K562 (cell line): Measurements from ENCODE around the gene MAGI2.

ENCODE experiments used
- CC2D1A ChIP-seq: fragments of 450-650 bp; IDR thresholded peaks from 2 replicates; pipeline ENCODE4 v1.6.1; 2017; ENCODE audit warnings: mild to moderate bottlenecking
- CREB1 ChIP-seq, 2 experiments: sonication (generic) in 1 of 2; formaldehyde crosslinking in 1 of 2; IDR thresholded peaks; 2 replicates each; pipeline versions ENCODE4 v1.6.1 to v1.8.0; 2012 to 2022; ENCODE audit warnings: inconsistent platforms in 1 of 2, mild to moderate bottlenecking in 1 of 2, missing genetic modification reagents in 1 of 2, moderate library complexity in 1 of 2
- EP300 ChIP-seq: IDR thresholded peaks from 2 replicates; pipeline ENCODE4 v1.6.1; 2012; ENCODE audit warnings: low read length, improper control_type of control experiment
- HNRNPUL1 ChIP-seq: fragments of 200-400 bp; formaldehyde crosslinking; IDR thresholded peaks from 2 replicates; pipeline ENCODE4 v1.6.1; 2017; ENCODE audit warnings: low read length
- JUND ChIP-seq, 2 experiments: IDR thresholded peaks; 2 replicates in 1 of 2; 3 replicates in 1 of 2; pipeline ENCODE4 v1.6.1; 2011; ENCODE audit warnings: borderline replicate concordance in 2 of 2, low read depth in 2 of 2, low read length in 2 of 2, improper control_type of control experiment in 1 of 2, missing biosample characterization in 1 of 2, missing genetic modification characterization in 1 of 2, missing genetic modification reagents in 1 of 2
- NFYB ChIP-seq: IDR thresholded peaks from 2 replicates; pipeline ENCODE4 v1.6.1; 2011; ENCODE audit warnings: mild to moderate bottlenecking, moderate library complexity; ENCODE audit not compliant: insufficient read length; ENCODE audit errors: extremely low read depth
- POLR2H ChIP-seq: IDR thresholded peaks from 2 replicates; pipeline ENCODE4 v1.6.1; 2016; ENCODE audit warnings: missing genetic modification characterization, low read depth, mild to moderate bottlenecking, control low read depth, missing compliant biosample characterization, moderate library complexity
- PRMT5 ChIP-seq: sonication (generic); formaldehyde crosslinking; IDR thresholded peaks from 2 replicates; pipeline ENCODE4 v1.5.0; 2020; ENCODE audit warnings: missing genetic modification reagents
- TCF7 ChIP-seq: sonication (generic); IDR thresholded peaks from 2 replicates; pipeline ENCODE4 v1.6.1; 2016; ENCODE audit warnings: antibody characterized with exemption, borderline replicate concordance
- TF ChIP-seq, protein P1 (sequence below), 3 experiments: IDR thresholded peaks in 2 of 3; conservative IDR thresholded peaks in 1 of 3; 2 replicates each; pipeline ENCODE4 v1.5.1; 2011 to 2012; ENCODE audit warnings: low read length in 3 of 3, mild to moderate bottlenecking in 3 of 3, control low read depth in 2 of 3, improper control_type of control experiment in 1 of 3, inconsistent platforms in 1 of 3, low read depth in 1 of 3, mixed read lengths in 1 of 3, moderate library complexity in 1 of 3; ENCODE audit not compliant: insufficient read depth in 2 of 3
- TF ChIP-seq, protein P2 (sequence below): sonication (generic); formaldehyde crosslinking; IDR thresholded peaks from 2 replicates; pipeline ENCODE4 v1.8.0; 2022; ENCODE audit warnings: missing genetic modification reagents, mild to moderate bottlenecking, borderline replicate concordance

GRCh38 chr7:78649236-78649635 is 804.2 kb downstream of the MAGI2 start:
- no peak for TF ChIP-seq NFYB
- TF ChIP-seq, protein P1, sequence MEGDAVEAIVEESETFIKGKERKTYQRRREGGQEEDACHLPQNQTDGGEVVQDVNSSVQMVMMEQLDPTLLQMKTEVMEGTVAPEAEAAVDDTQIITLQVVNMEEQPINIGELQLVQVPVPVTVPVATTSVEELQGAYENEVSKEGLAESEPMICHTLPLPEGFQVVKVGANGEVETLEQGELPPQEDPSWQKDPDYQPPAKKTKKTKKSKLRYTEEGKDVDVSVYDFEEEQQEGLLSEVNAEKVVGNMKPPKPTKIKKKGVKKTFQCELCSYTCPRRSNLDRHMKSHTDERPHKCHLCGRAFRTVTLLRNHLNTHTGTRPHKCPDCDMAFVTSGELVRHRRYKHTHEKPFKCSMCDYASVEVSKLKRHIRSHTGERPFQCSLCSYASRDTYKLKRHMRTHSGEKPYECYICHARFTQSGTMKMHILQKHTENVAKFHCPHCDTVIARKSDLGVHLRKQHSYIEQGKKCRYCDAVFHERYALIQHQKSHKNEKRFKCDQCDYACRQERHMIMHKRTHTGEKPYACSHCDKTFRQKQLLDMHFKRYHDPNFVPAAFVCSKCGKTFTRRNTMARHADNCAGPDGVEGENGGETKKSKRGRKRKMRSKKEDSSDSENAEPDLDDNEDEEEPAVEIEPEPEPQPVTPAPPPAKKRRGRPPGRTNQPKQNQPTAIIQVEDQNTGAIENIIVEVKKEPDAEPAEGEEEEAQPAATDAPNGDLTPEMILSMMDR (IDR thresholded peaks at IDR 0.05 in 2 of 3, conservative IDR thresholded peaks at IDR 0.05 in 1 of 3; ENCODE audit: insufficient read depth in 2 of 3, low read depth in 1 of 3, low read length in 3 of 3): no peak
- no peak for TF ChIP-seq HNRNPUL1
- TF ChIP-seq PRMT5 (CRISPR knock-in tag): no peak
- no peak for TF ChIP-seq TCF7
- TF ChIP-seq, protein P2, sequence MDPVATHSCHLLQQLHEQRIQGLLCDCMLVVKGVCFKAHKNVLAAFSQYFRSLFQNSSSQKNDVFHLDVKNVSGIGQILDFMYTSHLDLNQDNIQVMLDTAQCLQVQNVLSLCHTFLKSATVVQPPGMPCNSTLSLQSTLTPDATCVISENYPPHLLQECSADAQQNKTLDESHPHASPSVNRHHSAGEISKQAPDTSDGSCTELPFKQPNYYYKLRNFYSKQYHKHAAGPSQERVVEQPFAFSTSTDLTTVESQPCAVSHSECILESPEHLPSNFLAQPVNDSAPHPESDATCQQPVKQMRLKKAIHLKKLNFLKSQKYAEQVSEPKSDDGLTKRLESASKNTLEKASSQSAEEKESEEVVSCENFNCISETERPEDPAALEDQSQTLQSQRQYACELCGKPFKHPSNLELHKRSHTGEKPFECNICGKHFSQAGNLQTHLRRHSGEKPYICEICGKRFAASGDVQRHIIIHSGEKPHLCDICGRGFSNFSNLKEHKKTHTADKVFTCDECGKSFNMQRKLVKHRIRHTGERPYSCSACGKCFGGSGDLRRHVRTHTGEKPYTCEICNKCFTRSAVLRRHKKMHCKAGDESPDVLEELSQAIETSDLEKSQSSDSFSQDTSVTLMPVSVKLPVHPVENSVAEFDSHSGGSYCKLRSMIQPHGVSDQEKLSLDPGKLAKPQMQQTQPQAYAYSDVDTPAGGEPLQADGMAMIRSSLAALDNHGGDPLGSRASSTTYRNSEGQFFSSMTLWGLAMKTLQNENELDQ (CRISPR knock-in tag): no peak
- no peak for TF ChIP-seq CC2D1A
- TF ChIP-seq EP300: no peak
- TF ChIP-seq POLR2H (tag): no peak
- no peak for TF ChIP-seq JUND (IDR thresholded peaks at IDR 0.05; ENCODE audit: borderline replicate concordance, low read depth, low read length)
- no peak for TF ChIP-seq JUND (tag; IDR thresholded peaks at IDR 0.05; ENCODE audit: borderline replicate concordance, low read depth, low read length)
- no peak for TF ChIP-seq CREB1 (IDR thresholded peaks at IDR 0.05)
- TF ChIP-seq CREB1 (CRISPR knock-in tag; IDR thresholded peaks at IDR 0.05): no peak
